Activated T-helper 2 cell treated with anti-CD3 and anti-CD28 coated beads, Interferon-gamma antibody, Interleukin-2, Interleukin-4, amounts not matched to agents 10 μg/mL and 5 μg/mL and 100 μg/mL, durations not matched to agents 14 hours and 24 hours and 36 hours (primary cell): ENCODE data around the gene RAB11FIP2. TPM values are rescaled to one million over a fixed set of nuclear protein-coding genes. Genes with fewer than 3 reads are reported as not detected.

Source experiments
- DNase-seq: peaks from one replicate; pipeline ENCODE4 v3.0.0; 2021; ENCODE audit warnings: low spot score
- H3K27ac Mint-ChIP-seq: one replicate; pipeline ENCODE4 v1.8.0; 2021; ENCODE audit warnings: mixed read lengths
- H3K27me3 Mint-ChIP-seq: one replicate; pipeline ENCODE4 v1.8.0; 2021; ENCODE audit warnings: low read depth, mixed read lengths
- H3K36me3 Mint-ChIP-seq: one replicate; pipeline ENCODE4 v1.8.0; 2021; ENCODE audit warnings: low read depth, mixed read lengths
- H3K4me1 Mint-ChIP-seq: one replicate; pipeline ENCODE4 v1.8.0; 2021; ENCODE audit warnings: low read depth, mixed read lengths
- H3K4me3 Mint-ChIP-seq: one replicate; pipeline ENCODE4 v1.8.0; 2021; ENCODE audit warnings: low read depth, mild to moderate bottlenecking, moderate library complexity, mixed read lengths
- H3K9me3 Mint-ChIP-seq: one replicate; pipeline ENCODE4 v1.8.0; 2021; ENCODE audit warnings: mixed read lengths
- intact Hi-C: fragments of 100-400 bp; cut with micrococcal nuclease; formaldehyde crosslinking; loops from one replicate; pipeline ENCODE4 v1.15.1; 2023
- total RNA-seq: library from RNA; stranded (reverse); gene quantifications from 2 replicates; pipeline ENCODE4 v1.2.3, GENCODE V29; 2022

RAB11FIP2 gene
- total RNA-seq, 1 donor from 2014 or later: 13.8 TPM

GRCh38 chr10:118047157-118047719 lies 497 bp upstream of the RAB11FIP2 start:
- intact Hi-C loops: loop anchor here (2.0 to 10.0 kb wide), 3 partner anchors 298 to 672 kb away; partner anchors contain the start of genes FAM204A and PDZD8
- DNase-seq: no peak
- H3K27me3 Mint-ChIP-seq: peaks cover 14% of the 10 kb centered on the region
- H3K4me3 Mint-ChIP-seq: peak overlapping the region; percentile 75
- peaks cover 3% of the 10 kb centered on the region for H3K36me3 Mint-ChIP-seq
- peaks cover 23% of the 10 kb centered on the region for H3K4me1 Mint-ChIP-seq
- no peaks in the 10 kb centered on the region for H3K9me3 Mint-ChIP-seq
- no peak overlapping the region for H3K27ac Mint-ChIP-seq

GRCh38 chr10:118045837-118046394 lies 825 bp downstream of the RAB11FIP2 start:
- Mint-ChIP-seq H3K27ac (peak overlapping the region; percentile 76), H3K36me3 (peaks cover 3% of the 10 kb centered on the region), H3K4me1 (peaks cover 23% of the 10 kb centered on the region), H3K27me3 (peaks cover 5% of the 10 kb centered on the region), H3K4me3 (peak overlapping the region; percentile 91), H3K9me3 (no peaks in the 10 kb centered on the region)
- intact Hi-C loops: loop anchor here (2.0 to 10.0 kb wide), 3 partner anchors 299 to 671 kb away; partner anchors contain the start of genes FAM204A and PDZD8
- peak; percentile 11 for DNase-seq

GRCh38 chr10:118045158-118045836 lies 1.4 kb downstream of the RAB11FIP2 start:
- Mint-ChIP-seq H3K36me3 (peaks cover 5% of the 10 kb centered on the region), H3K4me1 (peaks cover 25% of the 10 kb centered on the region), H3K4me3 (peak overlapping the region; percentile 91), H3K9me3 (no peaks in the 10 kb centered on the region), H3K27me3 (peaks cover 2% of the 10 kb centered on the region), H3K27ac (peak overlapping the region; percentile 76)
- intact Hi-C loops: loop anchor here (10.0 kb wide), 2 partner anchors 300 to 390 kb away; partner anchors contain the start of gene FAM204A
- DNase-seq: no peak

GRCh38 chr10:118042827-118043242 lies 3.9 kb downstream of the RAB11FIP2 start:
- H3K27ac Mint-ChIP-seq: no peak overlapping the region
- intact Hi-C loops: loop anchor here (10.0 kb wide), 2 partner anchors 302 to 388 kb away; partner anchors contain the start of gene FAM204A
- H3K36me3 Mint-ChIP-seq: peaks cover 14% of the 10 kb centered on the region
- no peak overlapping the region for H3K4me3 Mint-ChIP-seq
- DNase-seq: no peak
- no peaks in the 10 kb centered on the region for H3K27me3 Mint-ChIP-seq
- peaks cover 28% of the 10 kb centered on the region for H3K4me1 Mint-ChIP-seq
- H3K9me3 Mint-ChIP-seq: no peaks in the 10 kb centered on the region

GRCh38 chr10:118042336-118042735 lies 4.4 kb downstream of the RAB11FIP2 start:
- H3K36me3 Mint-ChIP-seq: peaks cover 14% of the 10 kb centered on the region
- no peak overlapping the region for H3K4me3 Mint-ChIP-seq
- DNase-seq: no peak
- H3K27me3 Mint-ChIP-seq: no peaks in the 10 kb centered on the region
- H3K9me3 Mint-ChIP-seq: no peaks in the 10 kb centered on the region
- intact Hi-C loops: loop anchor here (10.0 kb wide), 2 partner anchors 302 to 388 kb away; partner anchors contain the start of gene FAM204A
- H3K27ac Mint-ChIP-seq: no peak overlapping the region
- peaks cover 26% of the 10 kb centered on the region for H3K4me1 Mint-ChIP-seq

- no peak for DNase-seq
- no peak overlapping the region for H3K27ac Mint-ChIP-seq
- no peaks in the 10 kb centered on the region for H3K27me3 Mint-ChIP-seq
- H3K9me3 Mint-ChIP-seq: no peaks in the 10 kb centered on the region
- peaks cover 25% of the 10 kb centered on the region for H3K4me1 Mint-ChIP-seq
- intact Hi-C loops: loop anchor here (10.0 kb wide), 2 partner anchors 303 to 387 kb away; partner anchors contain the start of gene FAM204A
- H3K4me3 Mint-ChIP-seq: no peak overlapping the region
- H3K36me3 Mint-ChIP-seq: peaks cover 14% of the 10 kb centered on the region
Measured at GRCh38 chr10:118041316-118041715, 5.4 kb downstream of the RAB11FIP2 start.

- Mint-ChIP-seq H3K27me3 (no peaks in the 10 kb centered on the region), H3K4me1 (peaks cover 14% of the 10 kb centered on the region), H3K27ac (no peak overlapping the region), H3K9me3 (no peaks in the 10 kb centered on the region), H3K36me3 (peaks cover 17% of the 10 kb centered on the region), H3K4me3 (no peak overlapping the region)
- intact Hi-C loops: no loop called here
- no peak for DNase-seq
Measured at GRCh38 chr10:118036281-118036875, 10.4 kb downstream of the RAB11FIP2 start.

- H3K27ac Mint-ChIP-seq: no peak overlapping the region
- DNase-seq: no peak
- H3K4me3 Mint-ChIP-seq: no peak overlapping the region
- intact Hi-C loops: no loop called here
- H3K27me3 Mint-ChIP-seq: no peaks in the 10 kb centered on the region
- peaks cover 14% of the 10 kb centered on the region for H3K4me1 Mint-ChIP-seq
- no peaks in the 10 kb centered on the region for H3K9me3 Mint-ChIP-seq
- peaks cover 17% of the 10 kb centered on the region for H3K36me3 Mint-ChIP-seq
Measured at GRCh38 chr10:118035354-118036005, 11.3 kb downstream of the RAB11FIP2 start.

GRCh38 chr10:118034791-118035261 lies 11.9 kb downstream of the RAB11FIP2 start:
- H3K27ac Mint-ChIP-seq: no peak overlapping the region

GRCh38 chr10:118033905-118034304 lies 12.8 kb downstream of the RAB11FIP2 start:
- no peaks in the 10 kb centered on the region for H3K27me3 Mint-ChIP-seq
- H3K27ac Mint-ChIP-seq: no peak overlapping the region
- intact Hi-C loops: no loop called here
- peaks cover 13% of the 10 kb centered on the region for H3K4me1 Mint-ChIP-seq
- H3K36me3 Mint-ChIP-seq: peaks cover 12% of the 10 kb centered on the region
- no peak overlapping the region for H3K4me3 Mint-ChIP-seq
- no peak for DNase-seq
- H3K9me3 Mint-ChIP-seq: no peaks in the 10 kb centered on the region

More at GRCh38 chr10:118034791-118035261, 11.9 kb downstream of the RAB11FIP2 start:
- intact Hi-C loops: no loop called here
- Mint-ChIP-seq H3K27me3 (no peaks in the 10 kb centered on the region), H3K4me3 (no peak overlapping the region), H3K4me1 (peaks cover 9% of the 10 kb centered on the region), H3K9me3 (no peaks in the 10 kb centered on the region), H3K36me3 (peaks cover 11% of the 10 kb centered on the region)
- no peak for DNase-seq

- DNase-seq: no peak
Measured at GRCh38 chr10:118032564-118032963, 14.2 kb downstream of the RAB11FIP2 start.

More at GRCh38 chr10:118032564-118032963, 14.2 kb downstream of the RAB11FIP2 start:
- Mint-ChIP-seq H3K27ac (no peak overlapping the region), H3K4me3 (no peak overlapping the region), H3K9me3 (no peaks in the 10 kb centered on the region), H3K4me1 (peaks cover 16% of the 10 kb centered on the region), H3K36me3 (peaks cover 10% of the 10 kb centered on the region), H3K27me3 (no peaks in the 10 kb centered on the region)
- intact Hi-C loops: no loop called here
